ENCODE measurements around the gene PNPLA2. TPM values are rescaled to one million over a fixed set of nuclear protein-coding genes. Genes with fewer than 3 reads are reported as not detected.

The PNPLA2 gene
- total RNA-seq, 2 experiments from 2014 or later = 19.8 to 41.2 TPM

DNA sequence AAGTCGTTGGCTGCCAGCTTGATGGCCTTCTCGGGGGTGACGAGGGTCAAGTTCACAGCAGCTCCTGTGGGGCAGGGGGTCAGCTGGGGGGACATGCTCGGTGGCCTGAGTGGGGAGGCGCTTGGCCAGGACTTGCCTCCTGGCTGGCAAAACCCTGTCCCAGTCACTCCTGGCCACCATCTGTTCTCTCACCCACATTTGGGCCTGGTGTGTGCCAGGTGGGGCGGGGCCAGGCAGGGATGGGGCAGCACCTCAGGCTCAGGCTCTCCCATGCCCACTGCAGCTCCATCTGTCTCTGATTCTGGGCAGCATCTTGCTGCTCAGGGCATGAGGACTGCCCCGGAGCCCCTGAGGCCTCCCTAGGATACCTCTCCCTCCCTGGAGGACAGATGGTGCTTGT, 25.2 kb upstream of the PNPLA2 start:
- no peak for DNase-seq (ENCODE audit: low spot score)
- Histone ChIP-seq H2AFZ (ENCODE audit: low read length) (no peak overlapping the region), H3K4me3 (ENCODE audit: low read depth, low read length, poor library complexity, severe bottlenecking) (no peak overlapping the region), H4K20me1 (ENCODE audit: insufficient read depth, low read length) (no peaks in the 10 kb centered on the region), H3K9me3 (ENCODE audit: low read length) (no peaks in the 10 kb centered on the region), H3K36me3 (ENCODE audit: insufficient read depth, low read length) (peaks cover 21% of the 10 kb centered on the region; the same call in 1 of the 2 replicates), H3K4me1 (ENCODE audit: insufficient read depth, low read length, poor library complexity, severe bottlenecking) (peaks cover 34% of the 10 kb centered on the region), H3K79me2 (ENCODE audit: insufficient read depth, low read depth, low read length) (peaks cover 20% of the 10 kb centered on the region), H3K4me2 (ENCODE audit: low read length) (no peak overlapping the region), H3K9me2 (ENCODE audit: insufficient read depth, low read length) (no peaks in the 10 kb centered on the region), H3K27ac (ENCODE audit: low read depth, low read length, poor library complexity, severe bottlenecking) (no peak overlapping the region)
- TF ChIP-seq CTCF (conservative IDR thresholded peaks at IDR 0.05; ENCODE audit: low read length) (no peak), EZH2phosphoT487 (IDR thresholded peaks at IDR 0.05; ENCODE audit: borderline replicate concordance, low read depth, low read length) (no peak)
- no TSS peak for BruUV-seq (replicated peaks)
- CTCF ChIA-PET (ENCODE audit: unreplicated experiment) = no interaction called here
- POLR2A ChIA-PET = no interaction called here
- intact Hi-C loops (cut with micrococcal nuclease; ENCODE audit: unreplicated experiment) = no loop called here

DNA sequence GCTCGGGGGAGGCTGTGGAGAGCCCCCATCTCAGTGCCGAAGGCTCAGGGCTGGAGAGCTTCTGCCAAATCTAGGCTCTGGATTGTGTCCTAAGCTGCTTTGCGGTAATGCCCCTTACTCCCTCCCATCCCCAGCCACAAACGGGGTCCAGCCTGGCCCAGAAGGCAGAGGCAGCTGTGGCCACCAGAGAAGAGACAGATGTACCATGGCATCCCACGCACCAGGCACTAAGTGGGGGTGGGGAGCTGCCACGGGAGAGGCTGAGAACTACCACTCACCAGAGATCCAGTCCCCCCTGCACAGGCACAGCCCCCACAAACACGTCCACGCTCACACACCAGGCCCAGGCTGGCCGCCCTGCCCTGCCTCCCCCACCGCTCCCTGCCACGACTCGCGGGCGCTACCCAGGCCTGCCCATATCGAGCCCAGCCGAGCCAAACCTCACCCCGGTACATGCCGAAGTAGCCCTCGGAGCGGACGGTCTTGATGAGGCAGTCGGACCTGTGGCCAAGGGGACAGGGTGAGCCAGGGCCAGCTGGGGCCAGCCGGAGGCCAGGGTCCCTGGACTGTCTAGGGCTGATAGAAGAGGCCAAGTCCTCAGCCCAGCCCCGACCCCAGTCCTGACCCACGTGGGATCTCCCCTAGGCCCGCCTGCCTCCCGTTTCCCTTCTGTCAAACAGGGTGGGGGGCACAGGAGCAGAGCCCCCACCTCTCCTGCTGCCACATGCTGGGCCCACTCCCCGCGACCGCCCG, 24.5 kb upstream of the PNPLA2 start:
- Histone ChIP-seq H4K20me1 (ENCODE audit: insufficient read depth, low read length) (no peaks in the 10 kb centered on the region), H3K9me2 (ENCODE audit: insufficient read depth, low read length) (no peaks in the 10 kb centered on the region), H3K4me2 (ENCODE audit: low read length) (peak overlapping the region; percentile 98), H3K79me2 (ENCODE audit: insufficient read depth, low read depth, low read length) (peaks cover 13% of the 10 kb centered on the region; the same call in 1 of the 2 replicates), H3K4me1 (ENCODE audit: insufficient read depth, low read length, poor library complexity, severe bottlenecking) (peaks cover 28% of the 10 kb centered on the region), H3K27ac (ENCODE audit: low read depth, low read length, poor library complexity, severe bottlenecking) (no peak overlapping the region), H3K4me3 (ENCODE audit: low read depth, low read length, poor library complexity, severe bottlenecking) (no peak overlapping the region), H2AFZ (ENCODE audit: low read length) (no peak overlapping the region), H3K9me3 (ENCODE audit: low read length) (no peaks in the 10 kb centered on the region), H3K36me3 (ENCODE audit: insufficient read depth, low read length) (peaks cover 25% of the 10 kb centered on the region; the same call in 1 of the 2 replicates)
- no peak for DNase-seq (ENCODE audit: low spot score)
- ChIA-PET CTCF (ENCODE audit: unreplicated experiment) (no interaction called here), POLR2A (no interaction called here)
- TF ChIP-seq EZH2phosphoT487 (IDR thresholded peaks at IDR 0.05; ENCODE audit: borderline replicate concordance, low read depth, low read length) = no peak
- TF ChIP-seq CTCF (conservative IDR thresholded peaks at IDR 0.05; ENCODE audit: low read length) = no peak
- intact Hi-C loops (cut with micrococcal nuclease; ENCODE audit: unreplicated experiment) = no loop called here
- no TSS peak for BruUV-seq (replicated peaks)
